ENCODE data around the gene RAB28.

The RAB28 gene

DNA sequence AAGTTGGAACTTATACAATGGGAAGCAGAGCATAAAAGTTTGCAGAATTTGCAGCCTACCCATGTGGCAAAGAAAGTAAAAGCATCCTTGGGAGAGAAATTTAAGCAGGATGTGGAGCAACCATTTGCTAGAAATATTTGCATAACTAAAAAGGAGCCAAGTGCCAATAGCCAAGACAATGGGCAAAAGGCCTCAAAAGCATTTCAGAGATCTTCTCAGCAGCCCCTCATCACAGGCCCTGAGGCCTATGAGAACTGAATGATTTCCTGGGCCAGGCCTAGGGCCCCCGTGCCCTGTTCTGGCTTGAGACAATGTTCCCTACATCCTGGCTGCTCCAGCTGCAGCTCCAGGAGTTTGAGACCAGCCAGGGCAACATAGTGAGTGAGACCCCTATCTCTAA, 25.3 kb upstream of the RAB28 start:
- DNase-seq (ENCODE audit: low read depth), result no peak

DNA sequence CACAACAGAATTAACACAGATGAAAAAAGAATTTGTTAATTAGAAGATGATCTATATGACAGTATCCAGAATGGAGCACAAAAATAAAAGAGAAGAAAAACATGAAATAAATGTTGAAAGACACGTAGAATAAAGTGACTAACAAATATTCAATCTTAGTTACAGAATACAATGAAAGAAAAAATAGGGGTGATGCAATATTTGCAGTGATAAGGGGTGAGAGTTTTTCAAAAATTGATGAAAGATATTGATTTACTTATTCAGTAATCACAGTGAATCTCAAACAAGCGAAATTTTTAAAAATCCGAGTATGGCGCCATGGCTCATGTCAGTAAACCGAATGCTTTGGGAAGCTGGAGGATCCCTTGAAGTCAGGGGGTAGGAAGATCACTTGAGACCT, 20.2 kb upstream of the RAB28 start:
- DNase-seq (ENCODE audit: low read depth), result no peak

DNA sequence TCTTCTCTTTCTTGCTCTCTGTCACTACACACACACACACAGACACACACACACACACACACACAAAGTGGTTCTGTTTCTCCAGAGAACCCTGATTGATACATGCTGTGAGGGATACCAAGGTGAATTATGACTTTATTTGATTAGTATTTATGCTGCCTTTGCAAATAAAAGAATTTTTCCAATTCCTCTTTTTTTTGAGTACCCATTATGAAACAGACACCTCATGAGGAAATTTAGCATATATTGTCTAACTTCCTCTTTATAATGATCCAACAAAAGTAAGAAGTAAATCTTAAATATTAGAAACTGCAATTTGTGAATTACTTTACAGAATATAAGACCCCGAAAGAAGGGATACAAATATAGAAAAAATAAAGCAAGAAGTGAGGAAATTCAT, 14.3 kb upstream of the RAB28 start:
- no peak for DNase-seq (ENCODE audit: low read depth)

DNA sequence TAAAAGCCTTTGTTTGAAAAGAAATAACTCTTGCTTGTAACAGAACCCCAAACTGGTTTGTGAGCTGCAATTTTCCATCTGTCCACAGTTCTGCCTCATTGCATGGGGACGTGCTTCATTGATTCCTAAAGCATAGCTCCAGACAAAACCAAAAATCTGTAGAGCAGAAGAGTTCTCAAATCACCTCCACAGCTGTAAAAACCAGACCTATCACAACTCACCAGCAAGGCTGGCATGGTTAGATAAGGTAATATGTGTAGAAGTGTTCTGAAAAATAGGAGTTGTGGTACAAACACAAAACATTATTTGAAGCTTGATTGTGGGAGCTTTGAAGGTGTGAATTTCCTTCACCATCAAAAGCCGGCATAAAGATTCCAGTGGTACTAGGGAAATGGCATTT, 12.5 kb upstream of the RAB28 start:
- no peak for DNase-seq (ENCODE audit: low read depth)

DNA sequence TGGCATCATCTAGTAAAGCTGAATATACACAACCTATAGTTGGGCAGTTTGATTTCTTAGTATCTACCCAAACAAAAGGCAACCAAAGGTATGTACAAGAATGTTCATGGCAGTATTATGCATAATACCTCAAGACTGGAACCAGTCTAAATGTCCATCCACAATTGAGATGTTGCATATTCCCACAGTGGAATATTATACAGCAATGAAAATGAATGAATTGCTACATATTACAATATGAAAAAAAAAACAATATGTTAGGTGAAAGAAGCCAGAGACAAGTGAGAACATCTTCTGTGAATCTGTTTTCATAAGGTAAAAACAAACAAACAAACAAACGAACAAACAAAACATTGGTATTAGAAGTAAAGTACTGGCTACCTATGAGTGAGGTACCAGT, 11.6 kb upstream of the RAB28 start:
- DNase-seq (ENCODE audit: low read depth), result no peak

DNA sequence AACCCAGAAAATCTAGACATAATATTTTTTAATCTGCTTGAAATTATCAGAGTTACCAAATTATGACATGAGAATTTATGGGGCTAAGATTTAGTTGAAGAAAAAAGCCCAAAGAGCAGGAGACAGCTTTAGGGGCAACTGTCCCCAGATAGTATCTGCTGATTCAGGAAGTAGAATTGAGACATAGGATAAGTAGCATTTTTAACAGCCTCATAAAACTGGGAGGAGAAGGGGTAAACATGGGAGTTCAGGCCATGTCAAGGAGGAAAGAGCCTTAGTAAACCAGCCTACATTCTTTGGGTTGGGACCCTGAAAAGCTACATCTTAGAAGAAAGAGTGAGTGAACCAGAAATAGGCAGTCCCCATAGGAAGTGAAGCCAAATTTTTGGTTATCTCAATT, 9.7 kb upstream of the RAB28 start:
- DNase-seq (ENCODE audit: low read depth), result no peak

DNA sequence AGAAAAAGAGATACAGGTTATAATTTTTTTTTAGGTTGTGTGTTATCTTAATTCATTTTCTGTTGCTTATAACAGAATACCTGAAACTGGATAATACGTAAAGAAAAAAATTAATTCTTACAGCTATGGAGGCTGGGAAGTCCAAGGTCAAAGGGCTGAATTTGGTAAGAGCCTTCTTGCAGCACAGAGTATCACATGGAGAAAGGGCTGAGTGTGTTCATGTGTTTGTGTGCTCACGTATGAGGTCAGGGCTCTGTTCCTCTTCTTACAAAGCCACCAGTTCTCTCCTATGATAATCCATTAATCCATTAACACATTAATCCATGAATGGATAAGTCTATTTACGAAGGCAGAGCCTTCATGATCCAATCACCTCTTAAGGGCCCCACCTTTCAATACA, 8.6 kb upstream of the RAB28 start:
- DNase-seq (ENCODE audit: low read depth), result no peak

DNA sequence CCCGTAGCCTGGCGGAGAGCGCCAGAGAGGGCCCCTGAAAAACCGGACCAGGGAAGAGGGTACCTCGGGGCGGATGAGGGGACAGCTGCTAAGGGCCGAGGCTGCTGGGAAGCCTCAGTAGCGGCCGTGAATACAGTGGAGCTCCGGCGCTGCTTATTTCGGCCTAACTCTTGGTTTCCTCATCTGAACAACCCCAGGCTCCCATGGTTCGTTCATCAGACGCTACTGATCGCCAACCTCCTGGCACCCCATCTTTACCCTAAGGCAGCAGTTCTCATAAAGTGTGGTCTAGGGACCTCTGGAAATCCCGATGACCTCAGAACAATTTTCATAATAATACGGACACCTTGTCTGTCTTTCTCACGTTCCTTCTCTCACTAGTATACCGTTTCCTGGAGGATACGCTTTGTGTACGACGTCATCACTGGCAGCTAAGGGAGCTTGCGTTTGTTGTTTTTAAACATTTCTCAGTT, 645 bp upstream of the RAB28 start:
- DNase-seq (ENCODE audit: low read depth), result peak; percentile 9

DNA sequence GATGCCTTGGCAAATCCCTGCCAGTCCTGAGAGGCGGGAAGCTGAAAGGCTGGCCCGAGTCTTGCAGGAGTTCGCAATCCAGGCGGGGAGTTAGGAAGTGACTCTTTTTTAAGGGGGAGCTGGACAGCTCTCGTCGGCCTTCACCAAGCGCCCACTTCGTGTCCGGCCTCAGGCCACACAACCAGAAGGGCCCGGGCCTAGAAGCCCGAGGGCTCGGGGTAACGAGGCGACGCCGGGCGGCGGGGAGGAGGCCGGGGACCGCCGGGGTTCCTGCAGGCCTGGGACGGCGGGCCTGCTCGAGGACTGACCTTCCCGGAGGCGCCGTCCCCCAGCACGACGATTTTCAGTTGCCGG, 395 bp downstream of the RAB28 start:
- peak; percentile 49 for DNase-seq (ENCODE audit: low read depth)

DNA sequence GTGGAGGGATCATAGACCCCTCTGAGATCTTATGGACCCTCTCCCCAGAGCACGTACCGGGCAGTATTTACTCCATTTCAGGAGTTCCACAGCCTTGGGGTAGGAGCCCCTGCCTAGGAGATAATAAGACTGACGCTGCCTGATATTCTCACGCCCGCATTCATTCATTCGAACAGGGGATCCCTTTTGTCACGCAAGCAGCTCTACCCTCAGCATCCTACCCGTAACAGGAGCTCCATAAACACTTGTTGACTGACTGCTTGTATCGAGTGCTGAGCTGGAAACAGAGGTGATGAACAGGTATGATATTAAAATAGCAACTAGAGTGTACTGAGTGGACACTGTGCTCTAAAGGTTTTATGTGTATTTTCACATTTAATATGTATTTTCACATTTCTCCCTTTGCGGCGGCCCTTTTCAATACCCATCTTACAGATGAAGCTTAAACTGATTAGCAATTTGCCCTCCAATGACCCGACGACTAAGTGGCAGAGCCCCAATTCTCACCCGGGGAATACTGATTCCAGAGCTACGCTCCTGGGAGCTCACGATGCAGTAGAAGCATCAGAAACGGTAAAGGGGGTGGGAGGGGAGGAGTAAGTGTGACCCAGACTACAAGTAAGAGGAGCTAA, 888 bp downstream of the RAB28 start:
- DNase-seq (ENCODE audit: low read depth), result no peak

DNA sequence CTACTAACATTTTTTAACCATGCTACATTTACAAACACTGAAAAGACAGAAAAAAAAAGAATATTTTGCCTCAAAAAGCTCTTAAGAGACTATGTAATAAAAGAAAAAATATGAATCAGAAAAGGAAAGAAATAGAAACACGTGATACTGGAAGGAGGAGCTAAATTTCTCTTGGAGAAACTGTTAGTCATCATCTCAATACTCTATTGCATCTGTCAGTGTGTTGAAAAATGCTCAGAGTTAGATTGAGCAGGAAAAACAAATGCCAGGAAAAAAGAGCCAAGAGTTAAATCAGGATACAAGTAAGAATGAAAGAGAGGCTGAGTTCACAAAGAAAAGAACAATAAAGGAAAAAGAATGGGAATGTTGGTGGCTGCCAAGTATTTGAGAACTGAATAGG, 2.6 kb downstream of the RAB28 start:
- peak; percentile 70 for DNase-seq (ENCODE audit: low read depth)

DNA sequence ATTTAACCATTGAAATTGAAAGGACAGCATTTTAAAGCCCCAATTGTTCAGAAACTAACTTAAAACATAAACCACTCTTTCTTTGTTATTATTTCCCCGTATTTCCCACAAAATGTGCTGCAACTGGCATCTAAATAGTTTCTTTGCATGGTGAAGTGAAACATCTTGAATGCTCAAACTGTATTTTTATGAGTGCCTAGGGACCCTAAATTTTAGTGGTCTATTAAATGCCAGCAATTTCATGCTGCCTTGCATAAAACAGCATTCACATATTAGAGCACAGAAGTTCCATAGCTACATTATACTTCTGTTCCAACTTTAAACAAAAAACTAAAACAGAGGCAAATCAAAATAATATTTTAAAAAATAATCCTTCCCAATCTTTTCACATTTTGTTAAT, 5.4 kb downstream of the RAB28 start:
- no peak for DNase-seq (ENCODE audit: low read depth)

DNA sequence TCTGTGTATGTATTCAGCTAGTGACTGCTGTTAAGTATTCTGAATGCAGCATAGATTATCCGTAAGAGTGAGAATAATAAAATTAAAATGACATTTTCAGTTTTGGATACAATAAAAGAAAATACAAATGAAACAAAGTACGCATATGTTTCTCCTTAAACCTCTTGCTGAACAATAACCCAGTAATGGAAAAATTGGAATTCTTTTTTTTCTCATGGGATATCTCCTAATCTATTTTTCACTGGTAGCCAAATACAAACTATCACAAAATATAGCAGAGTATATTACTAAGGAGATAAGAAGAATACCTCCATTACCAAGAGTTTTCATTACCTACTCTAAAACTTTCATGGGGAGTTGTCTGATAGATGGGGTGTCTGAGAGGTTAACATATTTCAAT, 6.0 kb downstream of the RAB28 start:
- no peak for DNase-seq (ENCODE audit: low read depth)

DNA sequence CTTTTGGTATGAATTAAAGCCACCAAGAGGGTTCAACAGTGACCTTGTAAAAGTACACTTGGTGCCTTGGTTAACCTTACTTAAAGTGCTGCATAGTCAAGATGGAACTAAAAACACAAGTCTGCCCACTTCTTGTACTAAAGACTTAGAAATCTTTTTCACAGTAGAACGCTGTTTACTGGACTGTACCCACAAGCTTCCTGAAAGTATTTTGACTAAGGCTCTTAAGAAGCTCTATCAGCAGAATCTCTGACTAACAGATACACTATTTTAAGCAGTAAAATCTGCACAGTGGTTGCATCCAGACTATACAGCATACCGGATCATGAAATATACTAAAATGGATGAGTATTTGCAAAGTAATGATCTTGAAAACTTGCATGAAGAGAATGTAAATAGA, 7.2 kb downstream of the RAB28 start:
- DNase-seq (ENCODE audit: low read depth), result peak; percentile 22

DNA sequence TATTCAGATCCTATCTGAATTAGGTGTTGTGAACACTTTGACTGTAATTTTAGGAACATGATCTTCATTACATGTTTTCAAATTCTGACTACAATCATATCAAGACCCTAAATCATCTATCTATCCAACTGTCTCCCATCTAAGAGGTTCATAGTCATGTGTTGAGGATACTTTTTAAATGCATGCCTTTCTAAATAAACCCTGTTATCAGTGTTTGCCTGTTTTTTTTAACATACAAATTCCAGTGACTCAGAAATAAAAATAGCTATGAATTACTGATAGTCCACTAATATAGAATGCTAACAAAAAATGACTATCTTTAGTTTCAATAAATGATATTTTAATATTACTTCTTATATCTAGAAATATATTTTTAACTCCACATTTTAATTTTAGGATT, 8.0 kb downstream of the RAB28 start:
- DNase-seq (ENCODE audit: low read depth), result no peak

DNA sequence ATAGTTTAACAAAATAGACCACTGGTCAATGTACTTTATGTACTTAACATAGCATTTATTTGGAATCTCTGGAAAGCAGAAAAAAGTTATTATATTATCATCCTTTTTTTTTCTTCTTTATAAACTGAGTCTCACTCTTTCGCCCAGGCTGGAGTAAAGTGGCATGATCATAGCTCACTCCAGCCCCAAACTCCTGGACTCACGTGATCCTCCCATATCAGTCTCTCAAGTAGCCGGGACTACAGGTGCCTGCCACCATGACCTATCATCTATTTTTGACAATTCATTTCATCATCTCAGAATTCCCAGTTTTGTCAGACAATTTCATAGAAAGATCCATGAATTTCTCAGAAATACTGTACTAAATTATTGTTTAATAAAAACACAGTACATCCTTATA, 12.7 kb downstream of the RAB28 start:
- DNase-seq (ENCODE audit: low read depth), result no peak

DNA sequence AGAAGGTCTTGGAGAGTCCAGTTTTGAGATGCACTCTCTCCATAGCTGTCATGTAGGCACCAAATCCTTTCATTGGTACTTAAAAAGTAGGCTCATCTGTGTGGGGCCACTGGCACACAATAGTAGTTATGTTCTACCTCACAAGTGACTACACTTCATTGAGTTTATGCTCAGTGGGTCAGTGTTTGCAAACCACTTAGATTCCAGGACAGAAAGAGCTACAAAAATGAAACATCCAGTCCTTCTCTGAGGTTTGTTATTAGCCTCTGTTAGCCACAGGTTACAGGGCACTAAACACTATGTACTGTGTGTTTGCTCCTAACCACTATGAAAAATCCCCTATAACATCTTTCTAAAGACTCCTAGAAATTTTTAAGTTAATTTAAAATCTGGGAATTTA, 13.8 kb downstream of the RAB28 start:
- DNase-seq (ENCODE audit: low read depth), result no peak

DNA sequence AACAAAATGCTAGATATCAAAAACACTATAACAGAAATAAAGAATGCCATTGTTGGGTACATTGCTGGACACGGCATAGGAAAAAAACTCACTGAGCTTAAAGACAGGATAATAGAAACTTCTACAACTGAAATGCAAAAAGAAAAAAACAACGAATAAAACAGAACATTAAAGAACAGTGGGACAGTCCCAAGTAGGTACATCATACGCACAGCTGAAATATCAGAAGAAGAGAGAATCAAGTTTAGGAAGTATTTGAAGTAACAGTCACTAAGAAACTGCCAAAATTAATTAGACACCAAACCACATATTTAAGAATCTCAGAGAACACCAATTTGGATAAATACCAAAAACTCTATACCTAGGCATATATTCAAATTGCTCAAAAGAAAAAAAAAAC, 19.2 kb downstream of the RAB28 start:
- DNase-seq (ENCODE audit: low read depth), result no peak

DNA sequence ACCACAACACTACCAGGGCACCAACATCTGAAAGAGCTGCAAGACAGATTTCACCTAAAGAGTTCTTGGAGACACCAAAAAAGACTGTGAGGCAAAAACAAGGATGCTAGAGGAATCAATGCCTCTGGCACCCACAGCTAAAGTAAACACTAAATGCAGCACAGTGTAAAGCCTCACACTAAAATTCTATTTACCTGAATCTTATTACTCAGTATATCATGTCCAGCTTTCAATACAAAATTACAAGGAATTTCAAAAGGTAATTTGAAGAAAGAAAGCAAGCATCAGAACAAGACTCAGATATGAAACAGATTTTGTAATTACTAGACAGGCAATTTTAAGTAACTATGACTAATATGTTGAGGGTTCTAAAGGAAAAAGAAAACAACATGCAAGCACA, 19.6 kb downstream of the RAB28 start:
- DNase-seq (ENCODE audit: low read depth), result no peak

DNA sequence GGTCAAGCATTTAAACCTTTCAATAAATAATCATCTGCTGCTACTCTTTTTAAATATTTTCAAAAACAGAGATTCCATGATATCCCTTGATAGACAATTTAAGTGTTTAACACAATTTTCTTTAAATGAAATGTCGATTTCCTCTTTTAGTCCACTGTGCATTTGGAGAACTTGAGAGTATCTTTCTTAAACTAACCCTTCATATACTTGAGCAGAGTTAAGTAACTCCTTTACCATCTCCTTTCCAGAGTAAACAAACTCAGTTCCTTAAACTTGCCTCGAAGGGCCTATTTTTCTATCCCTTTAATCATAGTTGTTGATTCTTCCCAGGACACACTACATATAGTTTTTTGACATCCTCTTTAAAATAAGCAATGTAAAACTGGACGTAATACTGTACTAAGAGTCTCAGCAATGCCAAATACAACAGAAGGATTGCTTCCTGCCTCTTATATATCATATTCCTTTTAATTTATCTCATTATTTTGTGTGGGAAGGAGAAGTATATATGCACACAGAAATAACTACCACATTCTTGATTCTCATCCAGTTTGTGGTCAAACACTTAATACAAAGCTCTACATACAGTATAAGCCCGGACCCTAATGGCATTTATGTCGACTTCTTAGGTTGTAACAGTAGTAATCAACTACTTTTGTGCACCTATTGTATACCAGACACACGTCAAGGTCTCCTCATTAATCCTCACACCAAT, 22.8 kb downstream of the RAB28 start:
- no peak for DNase-seq (ENCODE audit: low read depth)

DNA sequence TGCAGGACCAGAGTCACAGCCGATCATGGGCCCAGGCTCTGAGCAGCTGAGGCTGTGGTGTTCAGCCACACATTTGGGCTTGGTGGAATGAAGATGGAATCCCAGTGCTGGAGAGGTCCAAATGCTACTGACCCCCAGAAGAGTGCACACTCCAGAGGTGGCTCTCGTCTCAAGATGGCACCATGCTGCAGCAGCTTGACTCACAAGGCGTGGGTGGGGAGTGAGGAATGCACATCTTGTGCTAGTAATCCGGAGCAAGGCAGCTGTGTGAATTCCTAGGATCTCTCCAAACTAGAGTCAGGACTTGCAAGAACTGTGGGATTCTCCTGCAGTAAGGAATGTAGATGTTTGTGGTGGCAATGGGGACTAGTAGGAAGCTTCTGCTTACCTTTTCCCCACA, 28.7 kb downstream of the RAB28 start:
- DNase-seq (ENCODE audit: low read depth), result no peak

DNA sequence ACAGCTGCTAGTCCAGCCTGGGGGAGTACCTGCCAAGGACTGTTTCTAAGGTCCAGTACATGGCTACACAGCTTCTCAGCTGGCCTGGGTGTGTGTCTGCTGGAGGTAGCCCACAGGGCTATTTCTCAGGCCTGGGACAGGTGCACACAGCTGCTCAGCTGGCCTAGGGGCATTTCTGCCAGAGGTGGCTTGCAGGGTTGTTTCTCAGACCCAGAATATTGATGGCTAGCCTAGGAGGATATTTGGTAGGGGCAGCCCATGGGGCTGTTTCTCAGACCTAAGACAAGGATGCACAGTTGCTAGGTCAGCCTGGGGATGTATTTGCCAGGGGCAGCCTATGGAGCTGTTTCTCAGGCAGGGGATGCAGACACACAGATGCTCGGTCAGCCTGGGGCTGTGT, 29.4 kb downstream of the RAB28 start:
- DNase-seq (ENCODE audit: low read depth), result no peak

DNA sequence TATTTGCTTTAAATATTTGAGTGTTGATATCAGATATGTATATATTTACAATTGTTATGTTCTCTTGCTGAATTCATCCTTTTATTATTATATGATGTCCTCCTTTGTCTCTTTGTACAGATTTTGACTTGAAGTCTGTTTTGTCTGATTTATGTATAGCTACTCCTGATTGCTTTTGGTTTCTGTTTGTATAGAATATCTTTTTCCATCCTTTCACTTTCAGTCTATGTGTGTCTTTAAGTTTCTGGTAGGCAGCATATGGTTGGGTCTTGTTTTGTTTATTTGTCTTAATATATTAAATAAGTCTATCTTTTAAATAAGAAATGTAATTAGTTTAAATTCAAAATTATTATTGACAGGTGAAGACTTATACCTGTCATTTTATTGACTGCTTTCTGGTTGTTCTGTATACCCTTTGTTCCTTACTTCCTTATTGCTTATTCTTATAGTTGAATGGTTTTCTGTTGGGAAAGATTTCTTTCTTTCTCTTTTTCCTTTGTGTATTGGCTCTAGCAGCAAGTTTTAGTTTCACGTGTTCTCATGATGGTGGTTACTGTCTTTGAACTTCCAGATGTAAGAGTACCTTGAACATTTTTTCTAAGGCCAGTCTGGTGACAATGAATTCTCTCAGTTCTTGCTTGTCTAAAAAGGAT, 31.1 kb downstream of the RAB28 start:
- DNase-seq (ENCODE audit: low read depth), result no peak

DNA sequence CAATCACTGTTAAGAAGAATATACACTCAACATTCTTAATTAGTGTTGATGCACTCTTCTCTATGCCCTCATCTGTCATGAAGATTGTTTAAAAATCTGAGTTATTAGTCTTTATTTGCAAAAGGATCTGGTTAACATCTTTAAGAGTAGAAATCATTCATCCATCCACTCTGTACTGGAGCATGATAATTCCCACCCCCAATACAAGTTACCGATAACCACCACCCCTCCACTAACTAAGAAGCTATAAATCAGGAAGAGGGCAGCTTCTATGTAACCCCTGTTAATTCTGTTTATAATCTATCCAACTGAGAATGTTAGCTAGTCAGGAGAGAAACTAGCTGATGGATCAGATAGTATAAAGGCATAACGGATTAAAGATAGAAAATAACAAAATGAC, 34.5 kb downstream of the RAB28 start:
- no peak for DNase-seq (ENCODE audit: low read depth)
